Glutamatergic neuron (in vitro differentiated cells): Measurements from ENCODE around the gene ZSWIM3. TPM values are rescaled to one million over a fixed set of nuclear protein-coding genes. Genes with fewer than 3 reads are reported as not detected.
"Not testable (repeated sequence)": the region's sequence is repeated elsewhere in the genome, so short reads cannot be mapped to it uniquely, and the experiment has no call there.

Experiments used
- DNase-seq: peaks from one replicate; pipeline ENCODE4 v3.0.0; 2022
- H3K27ac Mint-ChIP-seq: one replicate; pipeline ENCODE4 v1.8.0; 2020; ENCODE audit warnings: mild to moderate bottlenecking, mixed read lengths, inconsistent platforms; ENCODE audit not compliant: unreplicated experiment
- H3K27me3 Mint-ChIP-seq: one replicate; pipeline ENCODE4 v1.8.0; 2020; ENCODE audit warnings: mild to moderate bottlenecking, moderate library complexity, mixed read lengths, inconsistent platforms; ENCODE audit not compliant: unreplicated experiment
- H3K36me3 Mint-ChIP-seq: one replicate; pipeline ENCODE4 v1.8.0; 2020; ENCODE audit warnings: mild to moderate bottlenecking, mixed read lengths, inconsistent platforms; ENCODE audit not compliant: unreplicated experiment
- H3K4me1 Mint-ChIP-seq: one replicate; pipeline ENCODE4 v1.8.0; 2020; ENCODE audit warnings: mild to moderate bottlenecking, low read depth, mixed read lengths, inconsistent platforms; ENCODE audit not compliant: unreplicated experiment
- H3K4me3 Mint-ChIP-seq: one replicate; pipeline ENCODE4 v1.8.0; 2020; ENCODE audit warnings: mild to moderate bottlenecking, mixed read lengths, inconsistent platforms; ENCODE audit not compliant: unreplicated experiment
- H3K9me3 Mint-ChIP-seq: one replicate; pipeline ENCODE4 v1.8.0; 2020; ENCODE audit warnings: mild to moderate bottlenecking, moderate library complexity, mixed read lengths, inconsistent platforms; ENCODE audit not compliant: unreplicated experiment
- total RNA-seq: library from RNA; stranded (reverse); fragmentation: NEBNext Ultra II Directional; extraction: Animal tissue kit (Norgen Biotek cat#: 25700); gene quantifications from one replicate; pipeline ENCODE4 v1.2.1, GENCODE V29; 2021; ENCODE audit not compliant: unreplicated experiment
- TF ChIP-seq, protein P1 (sequence below): fragments of 200-600 bp; sonication (generic); IDR thresholded peaks from one replicate; pipeline ENCODE4 v1.5.0; 2021; ENCODE audit not compliant: partially characterized antibody, unreplicated experiment

Gene ZSWIM3
- total RNA-seq, 1 donor from 2014 or later, result 7.9 TPM

DNA sequence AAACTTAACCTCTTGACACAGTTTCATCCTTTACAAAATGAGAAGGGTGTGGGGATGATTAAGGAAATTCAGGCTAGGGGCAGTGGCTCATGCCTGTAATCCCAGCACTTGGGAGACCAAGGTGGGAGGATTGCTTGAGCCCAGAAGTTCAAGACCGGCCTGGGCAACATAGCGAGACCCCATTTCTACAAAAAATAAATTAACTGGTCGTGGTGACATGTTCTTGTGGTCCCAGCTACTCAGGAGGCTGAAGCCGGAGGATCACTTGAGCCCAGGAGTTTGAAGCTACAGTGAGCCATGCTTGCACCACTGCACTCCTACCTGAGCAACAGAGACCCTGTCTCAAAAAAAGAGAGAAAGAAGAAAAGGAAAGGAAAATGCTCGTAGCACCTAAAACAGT lies 9.0 kb downstream of the ZSWIM3 start:
- Mint-ChIP-seq H3K36me3 (no peaks in the 10 kb centered on the region), H3K27ac (no peak overlapping the region), H3K9me3 (no peaks in the 10 kb centered on the region), H3K27me3 (no peaks in the 10 kb centered on the region), H3K4me1 (no peaks in the 10 kb centered on the region), H3K4me3 (no peak overlapping the region)
- no peak for DNase-seq
- TF ChIP-seq, protein P1, sequence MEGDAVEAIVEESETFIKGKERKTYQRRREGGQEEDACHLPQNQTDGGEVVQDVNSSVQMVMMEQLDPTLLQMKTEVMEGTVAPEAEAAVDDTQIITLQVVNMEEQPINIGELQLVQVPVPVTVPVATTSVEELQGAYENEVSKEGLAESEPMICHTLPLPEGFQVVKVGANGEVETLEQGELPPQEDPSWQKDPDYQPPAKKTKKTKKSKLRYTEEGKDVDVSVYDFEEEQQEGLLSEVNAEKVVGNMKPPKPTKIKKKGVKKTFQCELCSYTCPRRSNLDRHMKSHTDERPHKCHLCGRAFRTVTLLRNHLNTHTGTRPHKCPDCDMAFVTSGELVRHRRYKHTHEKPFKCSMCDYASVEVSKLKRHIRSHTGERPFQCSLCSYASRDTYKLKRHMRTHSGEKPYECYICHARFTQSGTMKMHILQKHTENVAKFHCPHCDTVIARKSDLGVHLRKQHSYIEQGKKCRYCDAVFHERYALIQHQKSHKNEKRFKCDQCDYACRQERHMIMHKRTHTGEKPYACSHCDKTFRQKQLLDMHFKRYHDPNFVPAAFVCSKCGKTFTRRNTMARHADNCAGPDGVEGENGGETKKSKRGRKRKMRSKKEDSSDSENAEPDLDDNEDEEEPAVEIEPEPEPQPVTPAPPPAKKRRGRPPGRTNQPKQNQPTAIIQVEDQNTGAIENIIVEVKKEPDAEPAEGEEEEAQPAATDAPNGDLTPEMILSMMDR, result no peak

DNA sequence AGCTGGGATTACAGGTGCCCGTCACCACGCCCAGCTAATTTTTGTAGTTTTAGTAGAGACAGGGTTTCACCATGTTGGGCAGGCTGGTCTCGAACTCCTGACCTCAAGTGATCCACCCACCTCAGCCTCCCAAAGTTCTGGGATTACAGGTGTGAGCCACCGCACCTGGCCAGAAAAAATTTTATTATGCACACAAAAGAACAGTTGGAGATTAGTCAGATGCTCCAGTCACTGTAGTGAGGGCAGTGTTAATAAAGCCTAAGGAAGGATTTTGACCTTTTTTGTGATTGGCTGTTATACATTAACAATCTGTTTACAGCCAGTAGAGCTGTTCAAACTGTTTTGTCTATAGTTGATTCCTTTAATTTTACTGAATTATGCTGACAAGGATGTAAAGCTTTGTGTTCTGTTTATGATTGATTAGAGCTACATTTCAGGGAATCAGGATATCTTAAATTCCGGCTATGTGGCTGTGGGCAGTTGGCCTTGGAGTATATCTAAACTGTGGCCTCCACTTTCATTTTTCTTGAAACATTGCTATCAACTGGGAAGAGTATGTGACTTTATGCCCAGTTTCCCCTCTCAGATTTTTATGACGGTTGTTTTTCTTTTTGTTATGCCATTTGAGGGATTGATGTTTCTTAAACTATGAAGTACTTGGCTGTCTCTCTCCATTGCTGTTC lies 9.9 kb downstream of the ZSWIM3 start:
- Mint-ChIP-seq H3K36me3 (peaks cover 2% of the 10 kb centered on the region), H3K27me3 (no peaks in the 10 kb centered on the region), H3K4me3 (no peak overlapping the region), H3K27ac (no peak overlapping the region), H3K4me1 (no peaks in the 10 kb centered on the region), H3K9me3 (no peaks in the 10 kb centered on the region)
- TF ChIP-seq, protein P1, result no peak
- DNase-seq, result no peak

DNA sequence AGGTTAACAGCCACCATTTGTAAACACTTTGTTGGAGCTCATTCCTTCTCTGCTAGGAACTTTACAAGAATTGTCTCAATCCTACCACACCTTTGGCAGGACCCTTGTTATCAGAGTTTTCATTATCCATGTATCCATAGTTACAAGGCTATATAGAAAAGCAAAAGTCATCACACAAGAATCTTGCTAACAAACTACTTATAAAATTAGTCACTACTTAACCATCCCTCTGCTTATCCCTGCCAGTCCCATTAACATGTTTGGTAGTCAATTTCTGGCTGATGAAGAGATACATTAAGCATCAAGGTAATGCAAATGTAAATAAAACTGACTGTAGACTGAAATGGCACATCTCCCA lies 10.4 kb downstream of the ZSWIM3 start:
- H3K27ac Mint-ChIP-seq, result no peak overlapping the region
- H3K4me1 Mint-ChIP-seq, result no peaks in the 10 kb centered on the region
- no peaks in the 10 kb centered on the region for H3K9me3 Mint-ChIP-seq
- no peak overlapping the region for H3K4me3 Mint-ChIP-seq
- DNase-seq, result no peak
- H3K27me3 Mint-ChIP-seq, result no peaks in the 10 kb centered on the region
- H3K36me3 Mint-ChIP-seq, result peaks cover 3% of the 10 kb centered on the region
- TF ChIP-seq, protein P1, result no peak

DNA sequence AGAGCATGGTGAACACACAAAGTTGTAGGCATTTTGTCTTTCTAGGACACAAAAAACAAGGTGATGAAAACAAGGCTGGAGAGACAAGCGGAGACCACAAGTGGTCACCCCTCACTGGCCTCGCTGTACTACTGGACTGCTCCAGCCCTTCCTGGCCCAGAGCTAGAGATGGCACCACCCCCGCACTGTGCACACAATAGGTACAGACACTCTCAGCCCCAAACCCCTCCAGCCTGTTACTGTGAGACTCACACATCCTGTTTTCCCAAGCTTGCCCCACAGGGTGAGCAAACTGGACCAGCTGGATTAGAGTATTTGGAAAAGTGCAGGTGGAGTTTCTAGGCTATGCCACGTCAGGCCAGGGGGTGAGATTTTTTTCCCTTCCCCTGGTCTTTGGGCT lies 15.2 kb downstream of the ZSWIM3 start:
- Mint-ChIP-seq H3K27ac (no peak overlapping the region), H3K4me3 (no peak overlapping the region), H3K9me3 (no peaks in the 10 kb centered on the region), H3K36me3 (peaks cover 3% of the 10 kb centered on the region), H3K4me1 (no peaks in the 10 kb centered on the region), H3K27me3 (peaks cover 4% of the 10 kb centered on the region)
- no peak for DNase-seq
- TF ChIP-seq, protein P1, result no peak

DNA sequence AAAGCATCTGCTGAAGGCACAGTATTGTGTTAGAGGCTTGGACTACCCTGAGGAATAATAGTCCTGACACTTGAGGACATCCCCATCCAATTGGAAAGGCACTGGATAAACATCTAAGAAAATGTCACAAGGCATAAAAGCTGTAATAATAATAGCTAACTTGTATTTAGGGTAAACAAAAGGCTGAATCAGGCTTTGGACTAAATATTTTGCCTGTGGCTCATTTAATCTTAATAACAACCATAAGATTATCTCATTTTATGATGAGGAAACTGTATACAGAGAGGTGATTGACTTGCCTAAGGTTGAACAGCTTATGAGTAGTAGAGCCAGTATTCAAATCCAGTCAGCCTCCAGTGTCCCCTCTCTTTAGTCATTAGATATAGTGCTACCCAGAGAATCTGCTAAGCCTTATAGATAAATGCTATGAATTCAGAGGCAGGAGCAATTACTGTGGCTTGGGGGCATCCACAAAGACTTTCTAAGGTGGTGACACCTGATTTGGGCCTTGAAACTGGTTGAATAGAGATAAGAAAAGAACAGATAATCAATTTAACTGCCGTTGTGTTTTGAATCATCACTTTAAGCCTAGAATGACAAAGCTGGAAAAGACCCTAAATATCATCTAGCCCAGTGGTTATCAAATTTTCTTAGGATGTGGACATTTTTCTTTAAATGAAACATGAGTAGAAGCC lies 16.1 kb downstream of the ZSWIM3 start:
- DNase-seq, result no peak
- Mint-ChIP-seq H3K27me3 (peaks cover 4% of the 10 kb centered on the region), H3K9me3 (no peaks in the 10 kb centered on the region), H3K4me3 (no peak overlapping the region), H3K4me1 (peaks cover 3% of the 10 kb centered on the region), H3K27ac (no peak overlapping the region), H3K36me3 (peaks cover 3% of the 10 kb centered on the region)
- TF ChIP-seq, protein P1, result no peak

DNA sequence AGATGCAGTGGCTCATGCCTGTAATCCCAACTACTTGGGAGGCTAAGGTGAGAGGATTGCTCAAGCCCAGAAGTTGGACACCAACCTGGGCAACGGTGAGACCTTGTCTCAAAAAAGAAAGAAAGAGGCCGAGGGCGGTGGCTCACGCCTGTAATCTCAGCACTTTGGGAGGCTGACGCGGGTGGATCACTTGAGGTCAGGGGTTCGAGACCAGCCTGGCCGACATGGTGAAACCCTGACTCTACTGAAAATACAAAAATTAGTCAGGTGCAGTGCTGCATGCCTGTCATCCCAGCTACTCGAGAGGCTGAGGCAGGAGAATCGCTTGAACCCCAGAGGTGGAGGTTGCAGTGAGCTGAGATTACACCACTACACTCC lies 16.7 kb downstream of the ZSWIM3 start:
- not testable (repeated sequence) for H3K4me3 Mint-ChIP-seq, H3K9me3 Mint-ChIP-seq, H3K27ac Mint-ChIP-seq, H3K4me1 Mint-ChIP-seq, H3K27me3 Mint-ChIP-seq, H3K36me3 Mint-ChIP-seq, DNase-seq
